Stimulated activated CD4-positive, alpha-beta T cell treated with anti-CD3 and anti-CD28 coated beads, Interleukin-2, amount 100 ng/mL, for 24 hours (primary cell): ENCODE results near the gene XPR1.

Source experiments
- DNase-seq, 2 donors: peaks; one replicate each; pipeline ENCODE4 v3.0.0-alpha.2; 2020

Gene XPR1

GRCh38 chr1:180936110-180937011, 304.5 kb downstream of the XPR1 start:
- DNase-seq, result no peak

DNA sequence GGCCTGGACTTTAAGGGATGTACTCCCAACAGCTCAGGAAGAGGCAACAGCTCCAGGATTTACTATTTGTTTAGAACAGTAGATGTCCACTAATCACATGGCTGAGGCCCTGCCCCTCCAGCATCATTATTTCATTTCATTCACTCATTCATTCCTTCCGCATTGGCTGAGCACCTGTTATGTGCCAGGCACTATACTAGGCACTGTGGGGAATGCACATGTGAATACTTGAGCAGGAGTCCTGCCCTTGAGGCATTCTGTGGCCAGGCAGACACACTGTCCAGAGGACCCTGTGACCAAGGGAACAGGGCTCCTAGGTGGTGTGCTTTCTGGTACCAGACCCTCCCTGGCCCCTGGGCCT, 305.2 kb downstream of the XPR1 start:
- DNase-seq, result no peak

DNA sequence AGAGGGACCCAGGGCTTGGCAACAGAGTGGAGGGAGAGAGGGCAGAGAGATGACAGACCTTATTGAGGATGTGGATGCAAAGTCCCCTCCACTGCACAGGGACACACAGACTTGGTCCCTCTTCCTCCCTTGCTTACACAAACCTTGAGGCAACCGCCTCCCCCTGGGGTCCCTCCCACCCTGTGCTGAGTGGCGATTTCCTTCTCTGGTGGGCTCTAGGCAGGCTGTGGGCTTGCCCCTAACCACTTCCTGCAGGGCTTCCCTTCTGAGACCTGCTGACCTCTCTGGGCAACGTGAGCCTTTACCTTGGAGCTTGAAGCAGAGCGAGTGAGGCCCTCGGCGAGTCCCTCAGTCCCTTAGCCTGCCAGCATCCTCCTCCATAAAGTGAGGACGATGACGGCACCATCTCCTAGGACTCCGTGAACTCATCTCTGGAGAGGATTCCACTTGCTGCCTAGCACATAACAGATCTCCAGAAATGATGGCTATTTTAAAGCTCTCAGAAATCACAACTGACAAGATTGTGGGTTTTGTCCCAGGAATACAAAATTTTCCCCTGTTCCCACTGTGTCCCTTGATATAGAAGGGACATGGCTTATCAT, 305.9 kb downstream of the XPR1 start:
- no peak for DNase-seq

DNA sequence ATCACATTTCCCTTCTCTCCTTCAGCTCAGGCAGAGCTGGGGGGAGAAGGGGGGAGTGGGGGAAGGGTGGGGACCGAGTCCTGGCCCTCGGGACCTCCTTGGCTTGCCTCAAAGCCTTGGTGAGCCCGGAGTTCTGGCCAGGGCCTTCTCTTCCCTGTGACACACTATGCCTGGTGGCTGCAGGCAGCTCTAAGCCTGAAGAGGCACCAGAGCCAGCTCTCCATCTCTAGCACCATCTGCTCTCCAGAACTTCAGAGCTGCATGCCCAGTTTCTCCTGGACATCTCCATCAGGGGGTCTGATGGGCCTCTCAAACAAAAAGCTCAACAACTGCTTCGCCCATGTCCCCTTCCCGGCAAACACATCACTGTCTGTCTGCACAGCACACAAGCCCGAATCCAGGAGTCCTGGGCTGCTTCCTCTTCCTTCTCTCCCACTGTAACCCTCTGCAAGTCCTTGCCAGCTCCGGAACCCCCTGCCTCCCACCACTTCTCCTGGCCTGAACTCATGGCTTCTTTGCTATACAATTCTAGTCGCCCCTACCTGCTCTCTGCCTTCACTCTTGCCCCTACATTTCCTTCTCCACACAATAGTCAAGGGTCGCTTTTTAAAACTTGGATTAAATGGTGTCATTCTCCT, 307.4 kb downstream of the XPR1 start:
- no peak for DNase-seq

DNA sequence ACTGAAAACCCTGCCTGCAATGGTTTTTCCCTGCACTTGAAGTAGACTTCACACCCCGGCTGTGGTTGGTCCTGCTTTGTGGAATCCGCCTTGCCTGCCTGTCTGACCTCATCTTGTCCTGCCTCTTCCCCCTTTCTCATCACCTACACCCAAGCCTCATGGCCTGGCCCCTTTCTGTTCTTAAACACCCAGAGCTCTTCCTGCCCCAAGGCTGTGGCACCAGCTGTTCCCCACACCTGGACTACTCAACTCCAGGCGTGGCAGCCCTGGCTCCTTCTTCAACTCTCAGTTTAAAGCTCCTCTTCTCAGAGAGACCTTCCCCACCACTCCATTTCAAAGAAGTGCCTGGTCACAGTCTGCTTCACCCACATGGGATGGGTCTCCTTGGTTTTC, 307.9 kb downstream of the XPR1 start:
- no peak for DNase-seq
